ENCODE measurements around the gene NKX6-2. TPM values are rescaled to one million over a fixed set of nuclear protein-coding genes. Genes with fewer than 3 reads are reported as not detected.

Gene NKX6-2
- total and polyA plus RNA-seq, 2 of the 8 experiments (the other 6 are each of a cell fraction or from before 2014, with no cell fraction given), result 0.06 TPM; not detected in 1

DNA sequence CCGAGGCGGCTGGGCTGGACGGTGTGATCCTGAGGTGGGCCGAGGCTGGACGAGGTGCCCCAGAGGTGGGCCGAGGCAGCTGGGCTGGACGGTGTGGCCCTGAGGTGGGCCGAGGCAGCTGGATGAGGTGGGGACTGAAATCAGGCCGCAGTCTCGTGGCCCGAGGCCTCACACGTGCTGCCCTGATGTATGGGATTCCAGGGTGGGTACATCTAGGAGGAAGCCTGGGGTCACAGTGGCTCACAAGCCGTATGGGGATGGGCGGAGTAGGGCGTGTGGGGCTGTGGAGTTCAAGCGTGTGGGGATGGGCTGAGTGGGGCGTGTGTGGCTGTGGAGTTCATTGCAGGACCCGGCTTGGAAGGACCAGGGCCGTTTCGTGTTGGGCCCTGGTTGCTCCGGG lies 12.5 kb upstream of the NKX6-2 start:
- H4K5ac ChIP-seq (ENCODE audit: insufficient read length, low read depth, low read length), result no peak overlapping the region
- H3K4ac ChIP-seq (replicated peaks; ENCODE audit: insufficient read length, low read depth, low read length), result no peak overlapping the region
- no peaks in the 10 kb centered on the region for H3K79me2 ChIP-seq (ENCODE audit: control insufficient read depth in 1 of 2, insufficient read depth in 2 of 2, low read length in 2 of 2)
- no peak overlapping the region for H4K8ac ChIP-seq (ENCODE audit: extremely low read depth, insufficient read depth, low read length)
- ChIA-PET CTCF (ENCODE audit: partially characterized antibody) (no interaction called here), POLR2A (ENCODE audit: partially characterized antibody) (no interaction called here)
- no peak overlapping the region for H3K18ac ChIP-seq (ENCODE audit: extremely low read depth, low read length)
- H2BK12ac ChIP-seq (ENCODE audit: low read depth, low read length), result no peak overlapping the region
- H3K23me2 ChIP-seq (ENCODE audit: low read depth, low read length), result no peaks in the 10 kb centered on the region
- no peak overlapping the region for H3K9ac ChIP-seq (replicated peaks in 1 of 4; ENCODE audit: extremely low read depth in 1 of 4, low read depth in 3 of 4, low read length in 3 of 4)
- no peak overlapping the region for H2BK20ac ChIP-seq (ENCODE audit: low read length)
- H4K20me1 ChIP-seq (replicated peaks in 1 of 2; ENCODE audit: control insufficient read depth in 1 of 2, insufficient read depth in 2 of 2, low read length in 2 of 2), result no peaks in the 10 kb centered on the region
- FAIRE-seq (no peak), DNase-seq (ENCODE audit: low read depth in 1 of 2, low spot score in 2 of 2) (no peak)
- no peak overlapping the region for H3K4me3 ChIP-seq (ENCODE audit: extremely low read depth in 1 of 4, insufficient read depth in 2 of 4, low read depth in 3 of 4, low read length in 4 of 4)
- no peak overlapping the region for H2AK5ac ChIP-seq (ENCODE audit: low read depth, low read length)
- no peak overlapping the region for H4K91ac ChIP-seq (replicated peaks; ENCODE audit: insufficient read length, low read length)
- no peaks in the 10 kb centered on the region for H3K4me1 ChIP-seq (replicated peaks in 1 of 4; ENCODE audit: control insufficient read depth in 3 of 4, insufficient read depth in 4 of 4, low read length in 3 of 4)
- no peak overlapping the region for H2AFZ ChIP-seq (ENCODE audit: low read length)
- H2BK120ac ChIP-seq (replicated peaks; ENCODE audit: low read depth, low read length), result no peak overlapping the region
- H3K79me1 ChIP-seq (ENCODE audit: low read depth, low read length), result no peaks in the 10 kb centered on the region
- no peak overlapping the region for H2BK5ac ChIP-seq (ENCODE audit: low read depth, low read length)
- no peak overlapping the region for H2BK15ac ChIP-seq (ENCODE audit: low read length)
- 88% methylated on average over 19 of the region's 21 CpGs; no CpG with 5 or more reads in 1 of the 2 experiments for WGBS, 2 experiments (ENCODE audit: extremely low coverage in 1 of 2, insufficient coverage in 1 of 2, insufficient read length in 1 of 2, insufficient replicate concordance in 2 of 2, low coverage in 1 of 2, low lambda C conversion rate in 2 of 2, missing lambda C conversion rate in 1 of 2)
- no peak overlapping the region for H3K4me2 ChIP-seq (ENCODE audit: insufficient read depth in 1 of 2, low read depth in 2 of 2, low read length in 2 of 2)
- no peak overlapping the region for H3K56ac ChIP-seq (replicated peaks; ENCODE audit: insufficient read length, low read depth, low read length)
- no peak overlapping the region for H3K27ac ChIP-seq (ENCODE audit: low read depth, low read length)
- no peak overlapping the region for H3K14ac ChIP-seq (ENCODE audit: insufficient read length)
- peaks cover 7% of the 10 kb centered on the region in 2 experiments; a peak in 3 of 4 replicates for H3K9me3 ChIP-seq (ENCODE audit: insufficient read depth in 2 of 2, low read depth in 1 of 2, low read length in 1 of 2)
- H3K27me3 ChIP-seq (replicated peaks in 1 of 4; ENCODE audit: control insufficient read depth in 3 of 4, extremely low read depth in 1 of 4, insufficient read depth in 3 of 4, low read length in 3 of 4), result no peaks in the 10 kb centered on the region; a peak in 1 of 7 replicates
- H3K23ac ChIP-seq (ENCODE audit: insufficient read length), result no peak overlapping the region
- no peaks in the 10 kb centered on the region for H3K36me3 ChIP-seq (ENCODE audit: control insufficient read depth in 2 of 4, insufficient read depth in 4 of 4, low read length in 3 of 4)
- TF ChIP-seq, protein P1, sequence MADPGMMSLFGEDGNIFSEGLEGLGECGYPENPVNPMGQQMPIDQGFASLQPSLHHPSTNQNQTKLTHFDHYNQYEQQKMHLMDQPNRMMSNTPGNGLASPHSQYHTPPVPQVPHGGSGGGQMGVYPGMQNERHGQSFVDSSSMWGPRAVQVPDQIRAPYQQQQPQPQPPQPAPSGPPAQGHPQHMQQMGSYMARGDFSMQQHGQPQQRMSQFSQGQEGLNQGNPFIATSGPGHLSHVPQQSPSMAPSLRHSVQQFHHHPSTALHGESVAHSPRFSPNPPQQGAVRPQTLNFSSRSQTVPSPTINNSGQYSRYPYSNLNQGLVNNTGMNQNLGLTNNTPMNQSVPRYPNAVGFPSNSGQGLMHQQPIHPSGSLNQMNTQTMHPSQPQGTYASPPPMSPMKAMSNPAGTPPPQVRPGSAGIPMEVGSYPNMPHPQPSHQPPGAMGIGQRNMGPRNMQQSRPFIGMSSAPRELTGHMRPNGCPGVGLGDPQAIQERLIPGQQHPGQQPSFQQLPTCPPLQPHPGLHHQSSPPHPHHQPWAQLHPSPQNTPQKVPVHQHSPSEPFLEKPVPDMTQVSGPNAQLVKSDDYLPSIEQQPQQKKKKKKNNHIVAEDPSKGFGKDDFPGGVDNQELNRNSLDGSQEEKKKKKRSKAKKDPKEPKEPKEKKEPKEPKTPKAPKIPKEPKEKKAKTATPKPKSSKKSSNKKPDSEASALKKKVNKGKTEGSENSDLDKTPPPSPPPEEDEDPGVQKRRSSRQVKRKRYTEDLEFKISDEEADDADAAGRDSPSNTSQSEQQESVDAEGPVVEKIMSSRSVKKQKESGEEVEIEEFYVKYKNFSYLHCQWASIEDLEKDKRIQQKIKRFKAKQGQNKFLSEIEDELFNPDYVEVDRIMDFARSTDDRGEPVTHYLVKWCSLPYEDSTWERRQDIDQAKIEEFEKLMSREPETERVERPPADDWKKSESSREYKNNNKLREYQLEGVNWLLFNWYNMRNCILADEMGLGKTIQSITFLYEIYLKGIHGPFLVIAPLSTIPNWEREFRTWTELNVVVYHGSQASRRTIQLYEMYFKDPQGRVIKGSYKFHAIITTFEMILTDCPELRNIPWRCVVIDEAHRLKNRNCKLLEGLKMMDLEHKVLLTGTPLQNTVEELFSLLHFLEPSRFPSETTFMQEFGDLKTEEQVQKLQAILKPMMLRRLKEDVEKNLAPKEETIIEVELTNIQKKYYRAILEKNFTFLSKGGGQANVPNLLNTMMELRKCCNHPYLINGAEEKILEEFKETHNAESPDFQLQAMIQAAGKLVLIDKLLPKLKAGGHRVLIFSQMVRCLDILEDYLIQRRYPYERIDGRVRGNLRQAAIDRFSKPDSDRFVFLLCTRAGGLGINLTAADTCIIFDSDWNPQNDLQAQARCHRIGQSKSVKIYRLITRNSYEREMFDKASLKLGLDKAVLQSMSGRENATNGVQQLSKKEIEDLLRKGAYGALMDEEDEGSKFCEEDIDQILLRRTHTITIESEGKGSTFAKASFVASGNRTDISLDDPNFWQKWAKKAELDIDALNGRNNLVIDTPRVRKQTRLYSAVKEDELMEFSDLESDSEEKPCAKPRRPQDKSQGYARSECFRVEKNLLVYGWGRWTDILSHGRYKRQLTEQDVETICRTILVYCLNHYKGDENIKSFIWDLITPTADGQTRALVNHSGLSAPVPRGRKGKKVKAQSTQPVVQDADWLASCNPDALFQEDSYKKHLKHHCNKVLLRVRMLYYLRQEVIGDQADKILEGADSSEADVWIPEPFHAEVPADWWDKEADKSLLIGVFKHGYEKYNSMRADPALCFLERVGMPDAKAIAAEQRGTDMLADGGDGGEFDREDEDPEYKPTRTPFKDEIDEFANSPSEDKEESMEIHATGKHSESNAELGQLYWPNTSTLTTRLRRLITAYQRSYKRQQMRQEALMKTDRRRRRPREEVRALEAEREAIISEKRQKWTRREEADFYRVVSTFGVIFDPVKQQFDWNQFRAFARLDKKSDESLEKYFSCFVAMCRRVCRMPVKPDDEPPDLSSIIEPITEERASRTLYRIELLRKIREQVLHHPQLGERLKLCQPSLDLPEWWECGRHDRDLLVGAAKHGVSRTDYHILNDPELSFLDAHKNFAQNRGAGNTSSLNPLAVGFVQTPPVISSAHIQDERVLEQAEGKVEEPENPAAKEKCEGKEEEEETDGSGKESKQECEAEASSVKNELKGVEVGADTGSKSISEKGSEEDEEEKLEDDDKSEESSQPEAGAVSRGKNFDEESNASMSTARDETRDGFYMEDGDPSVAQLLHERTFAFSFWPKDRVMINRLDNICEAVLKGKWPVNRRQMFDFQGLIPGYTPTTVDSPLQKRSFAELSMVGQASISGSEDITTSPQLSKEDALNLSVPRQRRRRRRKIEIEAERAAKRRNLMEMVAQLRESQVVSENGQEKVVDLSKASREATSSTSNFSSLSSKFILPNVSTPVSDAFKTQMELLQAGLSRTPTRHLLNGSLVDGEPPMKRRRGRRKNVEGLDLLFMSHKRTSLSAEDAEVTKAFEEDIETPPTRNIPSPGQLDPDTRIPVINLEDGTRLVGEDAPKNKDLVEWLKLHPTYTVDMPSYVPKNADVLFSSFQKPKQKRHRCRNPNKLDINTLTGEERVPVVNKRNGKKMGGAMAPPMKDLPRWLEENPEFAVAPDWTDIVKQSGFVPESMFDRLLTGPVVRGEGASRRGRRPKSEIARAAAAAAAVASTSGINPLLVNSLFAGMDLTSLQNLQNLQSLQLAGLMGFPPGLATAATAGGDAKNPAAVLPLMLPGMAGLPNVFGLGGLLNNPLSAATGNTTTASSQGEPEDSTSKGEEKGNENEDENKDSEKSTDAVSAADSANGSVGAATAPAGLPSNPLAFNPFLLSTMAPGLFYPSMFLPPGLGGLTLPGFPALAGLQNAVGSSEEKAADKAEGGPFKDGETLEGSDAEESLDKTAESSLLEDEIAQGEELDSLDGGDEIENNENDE (IDR thresholded peaks at IDR 0.05; ENCODE audit: insufficient replicate concordance, low read length), result no peak

Measured in H1 (cell line).